Stimulated activated CD4-positive, alpha-beta T cell treated with anti-CD3 and anti-CD28 coated beads, TNF-alpha, amount 100 ng/mL, for 4 hours (primary cell): ENCODE measurements around the gene RIPOR3.
"Not testable (repeated sequence)": the region's sequence is repeated elsewhere in the genome, so short reads cannot be mapped to it uniquely, and the experiment has no call there.

Experiments
- DNase-seq, 3 experiments: peaks; one replicate each; pipeline ENCODE4 v3.0.0-alpha.2; 2020; ENCODE audit warnings: low read depth in 3 of 3

RIPOR3 gene

GRCh38 chr20:50554694-50555579, 136.4 kb downstream of the RIPOR3 start:
- no peak for DNase-seq

GRCh38 chr20:50552979-50553378, 138.4 kb downstream of the RIPOR3 start:
- no peak for DNase-seq

- DNase-seq: no peak
Observed at GRCh38 chr20:50551288-50551687, 140.1 kb downstream of the RIPOR3 start.

- no peak for DNase-seq
Observed at GRCh38 chr20:50550531-50550930, 140.8 kb downstream of the RIPOR3 start.

GRCh38 chr20:50548396-50548795, 142.9 kb downstream of the RIPOR3 start:
- no peak for DNase-seq

- no peak for DNase-seq
Observed at GRCh38 chr20:50547964-50548363, 143.4 kb downstream of the RIPOR3 start.

- no peak for DNase-seq
Observed at GRCh38 chr20:50546729-50547314, 144.5 kb downstream of the RIPOR3 start.

GRCh38 chr20:50545126-50545525, 146.2 kb downstream of the RIPOR3 start:
- no peak for DNase-seq

- no peak for DNase-seq
Observed at GRCh38 chr20:50543326-50543725, 148.0 kb downstream of the RIPOR3 start.

- no peak for DNase-seq
Observed at GRCh38 chr20:50541606-50542041, 149.7 kb downstream of the RIPOR3 start.

- DNase-seq: no peak
Observed at GRCh38 chr20:50540620-50541605, 150.4 kb downstream of the RIPOR3 start.

GRCh38 chr20:50539798-50540197, 151.5 kb downstream of the RIPOR3 start:
- DNase-seq: not testable (repeated sequence)

GRCh38 chr20:50538276-50538675, 153.1 kb downstream of the RIPOR3 start:
- DNase-seq: no peak

GRCh38 chr20:50537546-50538201, 153.7 kb downstream of the RIPOR3 start:
- no peak for DNase-seq

GRCh38 chr20:50536333-50536732, 155.0 kb downstream of the RIPOR3 start:
- DNase-seq: no peak
